Gastroesophageal sphincter (tissue), 4 donors: Measurements from ENCODE around the gene NBEA. TPM values are rescaled to one million over a fixed set of nuclear protein-coding genes. Genes with fewer than 3 reads are reported as not detected.

Source experiments
- ATAC-seq: fragments of 150-250 bp; one replicate; pipeline ENCODE4 v1.9.1; 2016; ENCODE audit warnings: mild to moderate bottlenecking, moderate library complexity
- H3K27ac ChIP-seq, 4 donors: fragments of 200-600 bp; sonication (generic) in 3 of 4; 1 replicate in 3 of 4; 2 replicates in 1 of 4; pipeline ENCODE4 v1.5.1; 2016 to 2019
- H3K27me3 ChIP-seq: fragments of 200-600 bp; sonication (generic); one replicate; pipeline ENCODE4 v1.5.1; 2019
- H3K36me3 ChIP-seq, 2 donors: fragments of 200-600 bp; sonication (generic); one replicate each; pipeline ENCODE4 v1.5.1; 2019; ENCODE audit warnings: control low read depth in 1 of 2
- H3K4me1 ChIP-seq, 3 donors: fragments of 200-600 bp; sonication (generic); 1 replicate in 2 of 3; 2 replicates in 1 of 3; pipeline ENCODE4 v1.5.1; 2016 to 2019; ENCODE audit warnings: control low read depth in 2 of 3
- H3K4me3 ChIP-seq, 2 donors: fragments of 200-600 bp; sonication (generic); one replicate each; pipeline ENCODE4 v1.5.1; 2019; ENCODE audit warnings: mild to moderate bottlenecking in 1 of 2, moderate library complexity in 1 of 2
- H3K9me3 ChIP-seq, 3 donors: fragments of 200-600 bp; sonication (generic); one replicate each; pipeline ENCODE4 v1.5.1; 2017 to 2019; ENCODE audit warnings: control low read depth in 2 of 3
- CTCF ChIP-seq, 4 experiments: fragments of 200-600 bp in 2 of 4; fragments of 450-650 bp in 2 of 4; sonication (generic) in 1 of 4; IDR thresholded peaks; one replicate each; pipeline ENCODE4 v1.5.1; 2017 to 2019; ENCODE audit warnings: antibody characterized with exemption in 4 of 4, mild to moderate bottlenecking in 2 of 4, moderate library complexity in 2 of 4
- EP300 ChIP-seq: sonication (generic); formaldehyde crosslinking; IDR thresholded peaks from one replicate; pipeline ENCODE4 v1.6.1; 2017; ENCODE audit warnings: antibody characterized with exemption, mild to moderate bottlenecking
- POLR2A ChIP-seq, 2 donors: fragments of 450-650 bp; IDR thresholded peaks; one replicate each; pipeline ENCODE4 v1.6.1; 2017; ENCODE audit warnings: antibody characterized with exemption in 2 of 2, mild to moderate bottlenecking in 2 of 2, moderate library complexity in 1 of 2
- POLR2AphosphoS5 ChIP-seq: sonication (generic); formaldehyde crosslinking; IDR thresholded peaks from one replicate; pipeline ENCODE4 v1.6.1; 2017; ENCODE audit warnings: antibody characterized with exemption
- WGBS, 2 donors: methylation state at CpG; one replicate each; pipeline ENCODE4 v1.1.5; 2018; ENCODE audit warnings: low coverage in 1 of 2; 5-methylcytosine and 5-hydroxymethylcytosine counted together
- total RNA-seq, 4 donors: library from RNA; depleted of rRNA; stranded (reverse); fragments of >200 nt; gene quantifications; one replicate each; pipeline ENCODE4 v1.1.0, GENCODE V29; 2016

NBEA gene
- total RNA-seq, 4 donors from 2014 or later = 24.8 to 52.1 (median 35.4) TPM

- no peak for TF ChIP-seq CTCF (IDR thresholded peaks at IDR 0.05)
- TF ChIP-seq POLR2AphosphoS5 = no peak
- TF ChIP-seq EP300 = no peak
- no peak for TF ChIP-seq POLR2A (IDR thresholded peaks at IDR 0.05)
- Histone ChIP-seq H3K36me3 (no peaks in the 10 kb centered on the region), H3K4me3 (no peak overlapping the region), H3K27ac (no peak overlapping the region), H3K9me3 (no peaks in the 10 kb centered on the region), H3K4me1 (peaks cover 0 to 35% (median 3%) of the 10 kb centered on the region in 3 donors), H3K27me3 (no peaks in the 10 kb centered on the region)
- 87 to 95% methylated on average over 5 to 14 of the region's 26 CpGs for WGBS, 2 donors
- no peak for ATAC-seq
Measured at GRCh38 chr13:35694549-35695447, 752.7 kb downstream of the NBEA start.

GRCh38 chr13:35695448-35695770, 753.3 kb downstream of the NBEA start:
- no peak for ATAC-seq
- Histone ChIP-seq H3K4me3 (no peak overlapping the region), H3K9me3 (no peaks in the 10 kb centered on the region), H3K4me1 (peaks cover 0 to 41% (median 7%) of the 10 kb centered on the region in 3 donors), H3K27me3 (no peaks in the 10 kb centered on the region), H3K27ac (no peak overlapping the region), H3K36me3 (no peaks in the 10 kb centered on the region)
- TF ChIP-seq CTCF (IDR thresholded peaks at IDR 0.05) = no peak
- TF ChIP-seq POLR2AphosphoS5 = no peak
- no peak for TF ChIP-seq EP300
- TF ChIP-seq POLR2A (IDR thresholded peaks at IDR 0.05) = no peak
- WGBS, 2 donors = 86 to 90% methylated on average over 2 to 10 of the region's 15 CpGs

GRCh38 chr13:35697186-35697730, 755.2 kb downstream of the NBEA start:
- H3K36me3 ChIP-seq = no peaks in the 10 kb centered on the region
- no peaks in the 10 kb centered on the region for H3K27me3 ChIP-seq
- H3K27ac ChIP-seq = no peak overlapping the region
- H3K4me1 ChIP-seq = peaks cover 0 to 47% (median 10%) of the 10 kb centered on the region in 3 donors
- 86 to 100% methylated on average over 2 to 6 of the region's 7 CpGs for WGBS, 2 donors
- TF ChIP-seq EP300 = no peak
- no peak for TF ChIP-seq CTCF (IDR thresholded peaks at IDR 0.05)
- TF ChIP-seq POLR2AphosphoS5 = no peak
- TF ChIP-seq POLR2A (IDR thresholded peaks at IDR 0.05) = no peak
- ATAC-seq = no peak
- no peaks in the 10 kb centered on the region for H3K9me3 ChIP-seq
- no peak overlapping the region for H3K4me3 ChIP-seq

GRCh38 chr13:35698911-35699576, 757.0 kb downstream of the NBEA start:
- WGBS, 2 donors = 35 to 52% methylated on average over 11 of the region's 11 CpGs
- H3K4me1 ChIP-seq = peaks cover 0 to 29% (median 10%) of the 10 kb centered on the region in 3 donors
- ATAC-seq = peak; percentile 36
- H3K9me3 ChIP-seq = no peaks in the 10 kb centered on the region
- H3K4me3 ChIP-seq = no peak overlapping the region
- H3K27me3 ChIP-seq = no peaks in the 10 kb centered on the region
- TF ChIP-seq EP300 (no peak), POLR2A (IDR thresholded peaks at IDR 0.05) (no peak), POLR2AphosphoS5 (no peak), CTCF (IDR thresholded peaks at IDR 0.05) (no peak)
- no peaks in the 10 kb centered on the region for H3K36me3 ChIP-seq
- peak overlapping the region in 3 of 4 donors; percentile 53 to 69 (median 65) for H3K27ac ChIP-seq
